22Rv1 (cell line): ENCODE results near the gene CTNNAL1.

ENCODE experiments used
- CTCF ChIP-seq: fragments of 450-650 bp; IDR thresholded peaks from 2 replicates; pipeline ENCODE4 v1.5.1; 2017; ENCODE audit warnings: mild to moderate bottlenecking
- ZFX ChIP-seq: fragments of 450-650 bp; IDR thresholded peaks from 2 replicates; pipeline ENCODE4 v1.6.1; 2017; ENCODE audit warnings: antibody characterized with exemption, borderline replicate concordance

- TF ChIP-seq CTCF (no peak), ZFX (no peak)
Observed at GRCh38 chr9:109019420-109019819, 6.1 kb upstream of the CTNNAL1 start.
